ENCODE measurements around the gene TMEM95.
A peak's percentile ranks its signal among the peaks of the same experiment; 100 is the strongest.
"Not testable (repeated sequence)": the region's sequence is repeated elsewhere in the genome, so short reads cannot be mapped to it uniquely, and the experiment has no call there.

The TMEM95 gene

GRCh38 chr17:7348478-7349242 is 6.3 kb upstream of the TMEM95 start:
- no peak for DNase-seq

DNA sequence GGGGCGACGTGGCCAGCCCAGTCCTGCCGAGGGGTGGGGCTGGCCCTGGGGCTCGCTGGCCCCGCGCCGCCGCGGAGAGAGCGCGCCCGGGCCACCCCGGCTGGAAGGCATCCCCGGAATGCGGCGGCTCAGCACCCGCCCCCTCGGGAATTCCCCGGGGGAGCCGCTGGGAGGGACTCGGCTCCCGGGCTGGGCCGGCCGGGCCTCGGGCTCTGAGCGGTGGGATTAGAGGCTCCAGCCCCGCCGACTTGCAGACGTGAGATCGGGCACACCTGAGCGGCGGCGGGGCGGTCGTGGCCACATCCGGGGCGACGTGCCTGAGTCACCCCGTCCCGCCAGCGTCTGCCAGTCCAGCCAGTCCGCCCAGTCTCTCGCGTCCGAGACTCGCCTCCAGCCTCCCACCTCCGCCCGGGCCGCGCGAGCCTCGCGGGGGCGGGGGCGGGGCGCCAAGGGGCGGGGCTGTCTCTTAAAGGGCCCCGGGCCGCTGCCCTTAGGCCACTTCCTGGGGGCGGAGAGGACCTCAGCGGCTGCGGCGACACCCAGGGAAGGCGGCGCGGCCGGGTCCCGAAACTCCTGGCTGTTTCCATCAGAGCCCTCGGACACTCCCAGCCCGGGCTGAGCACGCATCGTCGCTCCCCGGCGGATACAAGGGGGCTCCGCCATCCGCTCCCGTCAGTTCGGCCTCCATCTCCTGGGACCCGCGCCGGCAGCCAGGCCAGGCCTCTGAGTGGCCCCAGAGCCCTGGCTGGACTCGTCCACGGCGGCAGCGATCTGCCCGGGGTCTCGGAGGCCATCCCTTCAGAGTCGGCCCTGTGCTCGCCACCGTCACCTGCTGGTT is 3.1 kb upstream of the TMEM95 start, which contains the start of gene KCTD11:
Gene KCTD11, plus strand, starts transcription at position 498 of the 838 bp plus-strand sequence.
- peak; percentile 14 to 74 for DNase-seq

DNA sequence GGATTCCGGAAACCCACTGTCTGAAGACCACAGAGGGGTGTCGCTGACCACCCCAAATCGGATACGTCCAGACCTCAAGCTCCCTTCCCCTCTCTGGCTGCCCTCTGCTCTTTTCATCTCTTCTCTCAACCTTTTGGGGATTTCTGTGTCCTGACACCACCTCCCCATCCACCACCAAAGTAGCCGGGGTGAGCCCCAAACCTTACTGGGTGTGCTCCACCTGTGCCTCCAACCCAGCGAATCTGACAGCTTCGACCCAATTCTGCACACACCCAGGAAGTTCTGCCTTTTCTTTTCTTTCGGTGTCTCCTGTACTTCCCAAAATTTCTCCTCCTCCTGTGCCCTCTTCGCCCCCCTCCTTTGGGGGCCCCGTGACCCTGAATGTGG is 2.5 kb upstream of the TMEM95 start:
- no peak for DNase-seq

DNA sequence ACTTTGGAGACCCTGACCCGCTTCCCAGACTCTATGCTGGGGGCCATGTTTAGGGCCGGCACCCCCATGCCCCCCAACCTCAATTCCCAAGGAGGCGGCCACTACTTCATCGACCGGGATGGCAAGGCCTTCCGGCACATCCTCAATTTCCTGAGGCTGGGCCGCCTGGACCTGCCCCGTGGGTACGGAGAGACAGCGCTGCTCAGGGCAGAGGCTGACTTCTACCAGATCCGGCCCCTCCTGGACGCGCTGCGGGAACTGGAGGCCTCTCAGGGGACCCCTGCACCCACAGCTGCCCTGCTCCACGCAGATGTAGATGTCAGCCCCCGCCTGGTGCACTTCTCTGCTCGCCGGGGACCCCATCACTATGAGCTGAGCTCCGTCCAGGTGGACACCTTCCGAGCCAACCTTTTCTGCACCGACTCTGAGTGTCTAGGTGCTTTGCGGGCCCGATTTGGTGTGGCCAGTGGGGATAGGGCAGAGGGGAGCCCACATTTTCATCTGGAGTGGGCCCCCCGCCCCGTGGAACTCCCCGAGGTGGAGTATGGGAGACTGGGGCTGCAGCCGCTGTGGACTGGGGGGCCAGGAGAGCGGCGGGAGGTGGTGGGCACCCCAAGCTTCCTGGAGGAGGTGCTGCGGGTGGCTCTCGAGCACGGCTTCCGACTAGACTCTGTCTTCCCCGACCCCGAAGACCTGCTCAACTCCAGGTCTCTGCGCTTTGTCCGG is 1.9 kb upstream of the TMEM95 start:
- no peak for DNase-seq

GRCh38 chr17:7354262-7354843 is 603 bp upstream of the TMEM95 start:
- no peak for DNase-seq

DNA sequence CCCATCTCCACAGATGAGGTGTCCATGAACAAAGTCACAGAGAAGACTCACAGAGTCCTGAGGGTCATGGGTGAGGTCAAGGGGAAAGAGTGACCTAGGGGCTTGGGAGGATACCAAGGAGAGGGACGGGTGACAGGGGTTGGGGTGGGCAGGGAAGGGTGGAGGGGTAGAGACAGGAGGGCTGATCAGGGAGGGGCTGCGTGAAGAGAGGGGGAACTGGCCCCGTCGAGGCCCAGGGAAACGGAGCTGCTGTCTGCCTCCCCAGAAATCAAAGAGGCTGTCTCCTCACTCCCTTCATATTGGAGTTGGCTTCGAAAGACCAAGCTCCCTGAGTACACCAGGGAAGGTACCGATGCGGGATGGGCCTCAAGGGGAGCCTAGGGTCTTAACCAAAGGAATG is 617 bp downstream of the TMEM95 start:
- no peak for DNase-seq

- peak; percentile 55 to 74 for DNase-seq
These were observed 1.2 kb downstream of the TMEM95 start for GRCh38 chr17:7356072-7356549.

- DNase-seq: no peak
These were observed 1.8 kb downstream of the TMEM95 start for GRCh38 chr17:7356756-7357155.

- DNase-seq: no peak
These were observed 2.4 kb downstream of the TMEM95 start for GRCh38 chr17:7357381-7357780.

GRCh38 chr17:7361906-7362305 is 7.0 kb downstream of the TMEM95 start:
- no peak for DNase-seq

DNA sequence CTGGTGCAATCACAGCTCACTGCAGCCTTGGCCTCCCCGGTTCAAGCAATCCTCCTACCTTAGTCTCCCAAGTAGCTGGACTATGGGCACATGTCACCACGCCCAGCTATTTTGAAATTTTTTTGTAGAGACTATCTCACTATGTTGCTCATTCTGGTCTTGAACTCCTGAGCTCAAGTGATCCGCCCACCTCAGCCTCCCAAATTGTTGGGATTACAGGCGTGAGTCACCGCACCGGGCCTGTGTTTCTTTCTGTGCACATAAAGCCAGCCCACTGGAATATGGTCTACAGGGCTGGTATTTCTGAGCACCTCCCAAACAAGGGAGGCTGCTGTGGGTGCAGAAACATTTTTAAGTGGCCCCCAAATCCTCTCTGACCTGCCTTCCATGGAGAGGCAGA is 8.4 kb downstream of the TMEM95 start:
- DNase-seq: no peak

GRCh38 chr17:7365963-7366362 is 11.0 kb downstream of the TMEM95 start:
- not testable (repeated sequence) for DNase-seq

DNA sequence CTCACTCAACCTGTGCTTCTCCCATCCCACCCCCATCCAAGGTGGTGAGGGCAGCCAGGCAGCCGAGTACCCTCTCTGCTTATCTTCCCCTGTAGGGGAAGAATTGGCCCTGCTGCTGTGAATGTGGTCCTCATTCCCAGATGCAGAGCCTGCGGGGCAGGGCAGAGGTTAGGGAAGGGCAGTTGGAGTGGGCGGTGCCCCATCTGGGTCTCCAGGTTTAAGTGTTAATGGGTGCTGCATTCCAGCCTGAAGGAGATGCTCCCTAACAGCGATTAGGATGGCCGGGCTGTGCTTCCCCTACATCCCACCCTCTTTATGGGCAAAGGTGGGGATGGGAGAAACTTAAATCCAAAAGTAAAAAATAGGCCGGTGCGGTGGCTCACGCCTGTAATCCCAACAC is 12.1 kb downstream of the TMEM95 start:
- no peak for DNase-seq

- no peak for DNase-seq
These were observed 13.1 kb downstream of the TMEM95 start for GRCh38 chr17:7367918-7368598.

DNA sequence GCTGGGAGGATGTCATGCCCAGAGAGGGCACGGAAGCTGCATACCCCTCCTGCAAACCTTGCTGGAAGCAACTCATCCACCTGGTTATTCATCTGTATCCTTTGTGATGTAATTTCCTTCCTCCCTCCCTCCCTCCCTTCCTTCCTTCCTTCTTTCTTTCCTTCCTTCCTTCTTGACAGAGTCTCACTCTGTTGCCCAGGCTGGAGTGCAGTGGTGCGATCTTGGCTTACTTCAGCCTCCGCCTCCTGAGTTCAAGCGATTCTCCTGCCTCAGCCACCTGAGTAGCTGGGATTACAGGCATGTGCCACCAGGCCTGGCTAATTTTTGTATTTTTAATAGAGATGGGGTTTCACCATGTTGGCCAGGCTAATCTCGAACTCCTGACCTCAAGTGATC is 13.6 kb downstream of the TMEM95 start:
- DNase-seq: not testable (repeated sequence)

DNA sequence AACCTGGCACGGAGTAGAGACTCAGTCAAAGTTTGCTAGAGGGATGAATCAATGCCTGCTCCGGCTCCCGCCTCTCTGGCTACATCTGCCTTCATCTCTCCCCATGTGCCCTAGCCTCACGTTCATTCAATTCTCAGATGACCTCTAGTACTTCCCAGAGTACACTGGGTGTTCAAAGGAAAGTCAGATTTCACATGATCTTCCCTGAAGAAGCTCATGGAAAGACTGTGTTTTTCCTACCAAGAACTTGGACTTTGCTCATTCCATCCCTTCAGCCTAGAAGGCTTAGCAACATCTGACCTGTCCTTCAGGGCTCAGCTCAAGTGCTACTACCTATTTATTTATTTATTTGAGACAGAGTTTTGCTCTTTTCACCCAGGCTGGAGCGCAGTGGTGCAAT is 14.9 kb downstream of the TMEM95 start:
- DNase-seq: no peak

DNA sequence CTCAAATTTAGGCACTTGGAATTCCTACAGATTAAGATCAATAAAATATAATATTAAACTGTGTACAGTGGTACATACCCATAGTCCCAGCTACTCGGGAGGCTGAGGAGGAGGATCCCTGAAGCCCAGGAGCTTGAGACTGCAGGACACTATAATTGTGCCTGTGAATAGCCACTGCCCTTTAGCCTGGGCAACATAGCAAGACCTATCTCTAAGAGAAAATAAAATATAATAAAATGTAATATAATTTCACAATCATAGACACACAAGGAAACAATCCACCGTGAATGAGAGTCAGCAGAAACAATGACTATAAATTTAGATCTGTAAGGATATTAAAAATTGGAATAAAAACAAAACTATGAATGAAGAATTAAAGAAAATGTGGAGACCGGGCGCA is 15.9 kb downstream of the TMEM95 start:
- no peak for DNase-seq

DNA sequence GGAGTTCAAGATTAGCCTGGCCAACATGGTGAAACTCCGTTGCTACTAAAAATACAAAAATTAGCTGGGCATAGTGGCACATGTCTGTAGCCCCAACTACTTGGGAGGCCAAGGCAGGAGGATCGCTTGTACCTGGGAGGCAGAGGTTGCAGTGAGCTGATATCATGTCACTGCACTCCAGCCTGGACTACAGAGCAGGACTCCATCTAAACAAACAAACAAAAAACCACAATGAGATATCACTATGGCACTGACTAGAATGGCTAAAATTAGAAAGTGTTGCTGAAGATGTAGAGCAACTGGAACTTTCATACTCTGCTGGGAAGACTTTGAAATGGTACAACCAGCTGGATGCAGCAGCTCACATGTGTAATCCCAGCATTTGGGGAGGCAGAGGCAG is 19.4 kb downstream of the TMEM95 start:
- DNase-seq: no peak

GRCh38 chr17:7379134-7379533 is 24.2 kb downstream of the TMEM95 start:
- no peak for DNase-seq

DNA sequence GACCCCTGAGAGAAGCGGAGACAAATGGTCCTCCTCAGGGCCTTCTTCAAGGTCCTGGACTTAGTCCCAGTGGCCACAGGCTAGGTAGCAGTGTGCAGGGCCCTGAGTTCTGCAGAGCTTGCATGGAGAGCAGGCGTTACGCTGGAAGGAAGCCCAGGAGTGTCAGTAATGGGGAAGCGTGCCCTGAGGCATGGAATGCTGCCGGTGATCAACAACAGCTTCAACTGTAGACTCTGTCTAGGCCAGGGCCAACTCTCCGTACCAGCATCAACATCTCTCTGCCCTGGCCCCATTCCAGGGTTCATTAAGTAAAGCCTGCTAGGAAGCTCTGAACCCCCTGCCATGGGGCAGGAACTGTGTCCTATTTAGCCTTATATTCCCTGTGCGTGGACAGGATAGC is 25.4 kb downstream of the TMEM95 start:
- DNase-seq: no peak

DNA sequence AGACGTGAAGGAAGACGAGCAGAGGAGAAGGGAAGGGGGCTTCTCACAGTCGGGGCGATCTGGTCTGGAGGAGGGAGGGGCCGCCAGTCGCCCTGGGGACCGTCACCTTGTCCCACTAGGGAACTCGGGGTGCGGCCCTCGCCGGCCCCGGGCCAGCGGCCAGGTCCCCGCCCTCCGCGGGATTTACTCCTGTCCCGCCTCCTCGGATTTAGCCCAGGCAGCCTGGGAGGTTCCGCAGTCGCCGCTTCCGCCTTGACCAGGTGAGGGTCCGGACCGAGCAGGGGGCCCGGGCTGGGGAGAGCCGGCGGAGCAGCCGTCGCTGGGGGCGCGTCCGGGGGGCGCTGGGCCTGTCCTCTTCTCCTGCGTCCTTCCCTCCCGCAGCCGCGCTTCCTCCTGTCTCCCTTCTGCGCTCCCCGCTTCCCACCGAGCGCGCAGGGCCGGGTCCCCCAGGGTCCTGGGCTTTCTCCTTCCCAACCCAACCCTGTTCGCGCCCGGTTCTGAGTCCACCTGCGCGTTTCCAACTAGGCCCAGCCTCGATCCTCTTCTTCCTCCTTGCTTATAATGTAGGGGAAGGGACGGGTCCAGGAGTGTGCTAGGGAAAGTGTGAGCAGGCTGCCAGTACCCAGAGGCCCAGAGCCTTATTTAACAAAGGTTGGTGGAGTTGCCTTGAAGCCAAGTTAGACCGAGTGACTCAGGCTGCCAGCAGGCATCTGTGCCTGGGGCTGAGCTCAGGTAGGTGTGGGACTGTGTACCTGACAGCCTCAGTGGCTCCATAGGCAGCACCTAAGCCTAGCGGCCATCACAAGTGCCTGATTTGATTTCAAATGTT is 26.1 kb downstream of the TMEM95 start, which contains the start of gene TNK1:
Gene TNK1, plus strand, starts transcription at position 235 of the 829 bp plus-strand sequence. CDS start 1,838 bp downstream, outside the sequence.
- DNase-seq: no peak
